GM12878 (cell line): Measurements from ENCODE around the gene TRIM73.
"Not testable (repeated sequence)": the region's sequence is repeated elsewhere in the genome, so short reads cannot be mapped to it uniquely, and the experiment has no call there.

Experiments used
- CHD2 ChIP-seq: IDR thresholded peaks from 2 replicates; pipeline ENCODE4 v1.6.1; 2011; ENCODE audit warnings: low read depth, low read length, improper control_type of control experiment, borderline replicate concordance
- EP300 ChIP-seq, 2 experiments: fragments of 150-350 bp in 1 of 2; IDR thresholded peaks; 2 replicates each; pipeline ENCODE4 v1.6.1; 2011 to 2012; ENCODE audit warnings: low read depth in 2 of 2, low read length in 2 of 2, borderline replicate concordance in 1 of 2, improper control_type of control experiment in 1 of 2, inconsistent platforms in 1 of 2; ENCODE audit not compliant: control insufficient read depth in 1 of 2
- ETV6 ChIP-seq, 2 experiments: fragments of 450-650 bp in 1 of 2; IDR thresholded peaks in 1 of 2; conservative IDR thresholded peaks in 1 of 2; 2 replicates each; pipeline ENCODE4 v1.6.1; 2014; ENCODE audit warnings: antibody characterized with exemption in 1 of 2, borderline replicate concordance in 1 of 2, low read depth in 1 of 2, mild to moderate bottlenecking in 1 of 2, moderate library complexity in 1 of 2
- MXI1 ChIP-seq: fragments of 150-350 bp; IDR thresholded peaks from 2 replicates; pipeline ENCODE4 v1.6.1; 2011; ENCODE audit warnings: low read depth, mild to moderate bottlenecking, inconsistent platforms, low read length, improper control_type of control experiment
- POLR2A ChIP-seq: IDR thresholded peaks from 2 replicates; pipeline ENCODE4 v1.6.1; 2011; ENCODE audit warnings: low read depth, mild to moderate bottlenecking, low read length
- REST ChIP-seq: IDR thresholded peaks from 2 replicates; pipeline ENCODE4 v1.6.1; 2012; ENCODE audit warnings: mild to moderate bottlenecking, low read depth, low read length
- ZBTB33 ChIP-seq: fragments of 450-650 bp; IDR thresholded peaks from 2 replicates; pipeline ENCODE4 v1.6.1; 2017; ENCODE audit warnings: mild to moderate bottlenecking
- TF ChIP-seq, protein P1 (sequence below), 3 experiments: IDR thresholded peaks in 2 of 3; conservative IDR thresholded peaks in 1 of 3; 2 replicates each; pipeline ENCODE4 v1.5.1; 2011; ENCODE audit warnings: low read depth in 3 of 3, low read length in 3 of 3, mild to moderate bottlenecking in 3 of 3, control low read depth in 2 of 3, moderate library complexity in 2 of 3, inconsistent platforms in 1 of 3, mixed read lengths in 1 of 3; ENCODE audit not compliant: control insufficient read depth in 2 of 3, insufficient read depth in 1 of 3; ENCODE audit errors: extremely low read depth in 1 of 3

- not testable (repeated sequence) for TF ChIP-seq EP300 (IDR thresholded peaks at IDR 0.05; ENCODE audit: borderline replicate concordance in 1 of 2, control insufficient read depth in 1 of 2, low read depth in 2 of 2, low read length in 2 of 2); ZBTB33; CHD2; MXI1; ETV6 (conservative IDR thresholded peaks at IDR 0.05 in 1 of 2, IDR thresholded peaks at IDR 0.05 in 1 of 2; ENCODE audit: borderline replicate concordance in 1 of 2, low read depth in 1 of 2); POLR2A; REST
- TF ChIP-seq, protein P1, sequence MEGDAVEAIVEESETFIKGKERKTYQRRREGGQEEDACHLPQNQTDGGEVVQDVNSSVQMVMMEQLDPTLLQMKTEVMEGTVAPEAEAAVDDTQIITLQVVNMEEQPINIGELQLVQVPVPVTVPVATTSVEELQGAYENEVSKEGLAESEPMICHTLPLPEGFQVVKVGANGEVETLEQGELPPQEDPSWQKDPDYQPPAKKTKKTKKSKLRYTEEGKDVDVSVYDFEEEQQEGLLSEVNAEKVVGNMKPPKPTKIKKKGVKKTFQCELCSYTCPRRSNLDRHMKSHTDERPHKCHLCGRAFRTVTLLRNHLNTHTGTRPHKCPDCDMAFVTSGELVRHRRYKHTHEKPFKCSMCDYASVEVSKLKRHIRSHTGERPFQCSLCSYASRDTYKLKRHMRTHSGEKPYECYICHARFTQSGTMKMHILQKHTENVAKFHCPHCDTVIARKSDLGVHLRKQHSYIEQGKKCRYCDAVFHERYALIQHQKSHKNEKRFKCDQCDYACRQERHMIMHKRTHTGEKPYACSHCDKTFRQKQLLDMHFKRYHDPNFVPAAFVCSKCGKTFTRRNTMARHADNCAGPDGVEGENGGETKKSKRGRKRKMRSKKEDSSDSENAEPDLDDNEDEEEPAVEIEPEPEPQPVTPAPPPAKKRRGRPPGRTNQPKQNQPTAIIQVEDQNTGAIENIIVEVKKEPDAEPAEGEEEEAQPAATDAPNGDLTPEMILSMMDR (IDR thresholded peaks at IDR 0.05 in 2 of 3, conservative IDR thresholded peaks at IDR 0.05 in 1 of 3; ENCODE audit: control insufficient read depth in 2 of 3, extremely low read depth in 1 of 3, insufficient read depth in 1 of 3, low read depth in 3 of 3, low read length in 3 of 3), result not testable (repeated sequence)
These were observed 18.8 kb downstream of the TRIM73 start for GRCh38 chr7:75414204-75414603.
